ENCODE measurements around the gene BNIP1.

The BNIP1 gene

DNA sequence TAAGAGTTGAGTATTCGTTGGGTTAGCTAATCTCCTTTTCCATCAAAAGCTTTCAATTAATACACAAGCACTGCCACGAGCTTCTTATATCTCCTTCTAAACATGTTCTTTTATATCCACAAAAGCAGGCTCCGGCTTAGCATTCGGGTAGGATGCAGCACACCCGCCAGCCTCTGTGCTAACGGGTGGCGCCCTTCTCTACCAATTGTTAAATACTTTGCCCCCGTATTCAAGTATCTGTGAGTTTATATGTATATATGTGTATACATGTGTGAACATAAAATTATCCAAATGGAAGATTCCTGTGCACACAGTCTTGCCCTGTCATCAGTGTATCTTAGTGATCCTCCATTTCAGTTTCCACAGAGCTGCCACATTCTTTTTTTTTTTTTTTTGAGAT lies 27.8 kb downstream of the BNIP1 start:
- no peak for DNase-seq

DNA sequence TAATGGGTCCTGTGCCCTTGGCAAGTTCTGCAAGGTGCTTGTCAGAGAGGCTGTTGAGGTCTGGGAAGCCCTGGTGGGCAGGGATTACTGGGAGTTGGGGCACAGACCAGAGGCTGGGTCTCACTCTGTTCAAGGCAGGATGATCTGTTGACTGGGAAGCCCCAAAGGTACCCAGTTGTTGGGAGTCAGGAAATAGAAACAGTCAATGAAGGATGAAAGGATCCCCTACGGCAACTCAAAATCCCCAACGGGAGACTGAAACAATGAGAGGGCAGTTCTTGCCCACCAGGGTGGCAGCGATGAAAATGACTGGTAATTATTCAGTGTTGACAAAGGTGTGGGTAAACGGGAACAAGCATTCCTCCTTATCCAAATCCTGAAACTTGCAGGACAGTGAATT lies 31.2 kb downstream of the BNIP1 start:
- DNase-seq: no peak

DNA sequence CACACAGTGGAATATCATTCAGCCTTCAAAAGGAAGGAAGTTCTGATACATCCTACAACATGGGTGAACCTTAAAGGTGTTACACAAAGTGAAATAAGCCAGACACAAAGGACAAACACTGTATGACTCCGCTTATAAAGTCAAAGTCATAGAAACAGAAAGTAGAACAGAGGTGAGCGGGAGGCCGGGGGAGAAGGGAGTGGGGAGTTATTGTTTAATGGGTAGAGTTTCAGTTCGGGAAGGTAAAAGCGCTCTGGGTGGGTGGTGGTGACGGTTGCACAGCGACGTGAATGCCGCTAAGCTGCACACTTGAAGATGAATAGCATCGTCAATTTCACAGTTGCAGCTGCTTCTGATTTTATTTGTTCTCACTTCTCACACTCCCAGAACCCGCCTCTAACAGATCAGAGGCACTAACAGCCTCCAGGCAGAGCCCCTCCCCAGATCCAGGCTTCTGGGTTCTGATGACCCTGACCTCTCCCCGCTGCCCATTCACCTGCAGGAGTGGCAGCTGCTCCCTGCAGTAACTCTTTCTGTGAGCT lies 34.1 kb downstream of the BNIP1 start:
- DNase-seq: no peak

- no peak for DNase-seq
These were observed 36.0 kb downstream of the BNIP1 start for GRCh38 chr5:173180331-173180730.

DNA sequence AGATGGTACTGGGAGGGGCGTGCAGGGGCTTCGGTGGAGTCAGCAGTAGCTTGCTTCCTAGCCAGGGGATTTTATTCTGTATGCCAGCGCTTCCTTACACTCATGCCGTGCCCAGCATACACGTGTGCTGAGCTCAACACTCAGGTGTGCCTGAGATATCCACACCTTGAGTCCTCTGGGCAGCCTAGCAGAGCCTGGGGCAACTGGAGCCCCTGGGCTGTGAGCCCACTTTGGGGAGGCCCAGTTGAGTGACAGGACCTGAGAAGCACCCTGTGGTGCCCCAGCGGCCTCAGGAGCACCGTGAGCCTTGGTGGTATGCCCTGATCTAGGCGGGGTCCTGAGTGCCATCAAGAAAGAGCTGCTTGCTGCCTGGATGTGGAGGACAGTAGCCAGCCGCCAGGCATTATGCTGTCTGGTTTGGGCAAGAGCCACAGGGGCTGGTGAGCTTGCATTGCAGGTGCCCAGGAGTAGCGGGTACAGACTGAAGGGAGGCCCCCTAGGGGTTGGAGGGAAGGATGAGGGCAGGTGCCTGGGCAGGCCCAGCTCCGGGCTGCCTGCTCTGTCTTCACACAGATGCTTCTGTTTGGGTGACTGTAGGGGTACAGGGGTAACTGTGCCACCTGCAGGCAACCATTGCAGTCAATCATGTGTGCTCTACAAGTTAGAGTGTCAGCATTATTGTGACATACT lies 42.9 kb downstream of the BNIP1 start:
- no peak for DNase-seq

- no peak for DNase-seq
These were observed 43.9 kb downstream of the BNIP1 start for GRCh38 chr5:173188280-173188679.

DNA sequence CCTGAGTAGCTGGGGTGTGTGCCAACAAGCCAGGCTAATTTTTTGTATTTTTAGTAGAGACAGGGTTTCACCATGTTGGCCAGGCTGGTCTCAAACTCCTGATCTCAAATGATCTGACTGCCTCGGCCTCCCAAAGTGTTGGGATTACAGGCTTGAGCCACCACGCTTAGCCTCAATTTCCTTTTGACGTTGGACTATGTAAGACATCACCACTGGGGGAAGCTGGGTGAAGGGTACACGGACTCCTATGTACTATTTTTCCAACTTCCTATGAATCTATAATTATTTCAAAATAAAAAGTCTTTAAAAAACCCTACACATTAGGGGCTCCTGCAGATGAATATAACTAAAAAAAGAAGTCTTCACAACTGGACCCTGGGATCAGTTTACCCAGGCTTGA lies 46.7 kb downstream of the BNIP1 start:
- DNase-seq: no peak

DNA sequence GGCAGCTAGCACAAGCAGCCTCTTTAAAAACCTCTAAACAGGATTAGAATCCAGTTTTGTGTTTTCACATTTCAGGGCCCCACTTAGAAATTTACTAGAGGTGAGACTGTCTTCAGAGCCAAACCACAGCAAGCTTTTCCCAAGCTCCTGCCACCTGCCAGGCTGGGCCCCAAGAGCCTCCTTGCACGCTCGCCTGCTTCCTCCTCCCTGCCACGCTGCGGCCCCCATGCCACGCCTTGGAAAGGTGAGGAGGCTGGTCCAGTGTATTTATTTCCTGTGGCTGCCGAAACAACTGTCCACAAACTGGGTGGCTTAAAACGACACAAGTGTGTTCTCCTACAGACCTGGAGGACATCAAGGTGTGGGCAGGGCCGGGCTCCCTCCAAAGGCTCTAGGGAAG lies 47.2 kb downstream of the BNIP1 start:
- no peak for DNase-seq

DNA sequence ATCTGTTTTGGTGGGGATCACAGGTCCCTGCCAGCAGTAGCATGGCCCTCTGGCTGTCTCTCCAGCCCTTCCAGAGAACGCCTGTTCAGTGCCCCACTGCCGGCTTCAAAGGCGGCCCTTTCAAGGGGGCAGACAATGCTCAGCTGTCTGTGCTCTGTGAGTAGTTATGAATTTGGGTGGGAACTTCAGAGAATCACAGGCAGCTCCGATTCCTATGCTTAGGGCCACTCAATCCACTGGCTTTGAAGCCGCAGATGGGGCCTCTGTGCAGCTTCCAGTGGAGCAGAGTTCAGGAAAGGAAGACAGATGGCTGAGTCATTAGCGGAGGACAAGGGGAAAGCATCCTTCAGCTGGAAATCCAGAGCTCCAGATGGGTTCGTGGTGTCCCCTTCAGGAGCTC lies 48.2 kb downstream of the BNIP1 start:
- no peak for DNase-seq

DNA sequence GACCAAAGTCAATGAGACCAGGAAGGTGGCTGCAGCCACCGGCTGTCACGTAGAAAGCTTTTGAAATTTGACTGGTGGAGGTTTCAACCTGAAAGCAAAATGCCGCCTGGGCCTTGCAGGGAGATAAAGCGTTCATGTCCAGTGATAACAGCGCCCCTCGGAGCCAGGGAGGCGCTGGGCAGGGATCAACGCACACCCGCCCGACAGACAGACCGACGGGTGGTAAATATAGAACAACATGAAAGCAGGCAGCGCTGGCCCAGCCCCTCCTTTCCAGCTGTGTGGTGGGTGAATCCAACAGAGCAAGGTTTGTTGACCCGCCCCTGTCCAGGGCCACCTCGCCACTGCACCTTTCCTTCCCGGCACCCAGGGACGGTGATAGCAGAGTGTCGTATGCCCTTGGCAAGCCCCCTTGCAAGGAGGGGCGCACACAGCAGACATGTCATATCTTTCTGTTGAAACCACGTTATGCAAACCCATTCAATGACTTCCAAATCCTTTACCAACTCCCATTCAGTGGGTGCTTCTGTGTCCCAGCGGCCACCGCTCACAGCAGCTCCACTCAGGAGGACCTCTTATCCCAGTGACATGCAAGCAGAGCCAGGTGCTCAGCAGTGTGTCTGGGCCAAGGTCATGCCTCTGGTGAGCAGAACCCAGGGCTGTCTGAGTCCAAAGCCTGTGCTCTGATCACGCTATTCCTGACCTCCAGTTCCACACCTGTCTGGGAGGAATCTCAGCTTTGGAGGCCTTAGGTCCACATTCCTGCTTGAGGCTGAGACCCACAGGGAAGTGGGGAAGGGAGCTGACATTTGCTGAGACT lies 52.0 kb downstream of the BNIP1 start:
- no peak for DNase-seq

GRCh38 chr5:173197375-173197891 lies 53.1 kb downstream of the BNIP1 start:
- DNase-seq: no peak

- no peak for DNase-seq
These were observed 53.7 kb downstream of the BNIP1 start for GRCh38 chr5:173198049-173198448.

- no peak for DNase-seq
These were observed 56.0 kb downstream of the BNIP1 start for GRCh38 chr5:173200356-173200755.

GRCh38 chr5:173201636-173202265 lies 57.4 kb downstream of the BNIP1 start:
- no peak for DNase-seq

DNA sequence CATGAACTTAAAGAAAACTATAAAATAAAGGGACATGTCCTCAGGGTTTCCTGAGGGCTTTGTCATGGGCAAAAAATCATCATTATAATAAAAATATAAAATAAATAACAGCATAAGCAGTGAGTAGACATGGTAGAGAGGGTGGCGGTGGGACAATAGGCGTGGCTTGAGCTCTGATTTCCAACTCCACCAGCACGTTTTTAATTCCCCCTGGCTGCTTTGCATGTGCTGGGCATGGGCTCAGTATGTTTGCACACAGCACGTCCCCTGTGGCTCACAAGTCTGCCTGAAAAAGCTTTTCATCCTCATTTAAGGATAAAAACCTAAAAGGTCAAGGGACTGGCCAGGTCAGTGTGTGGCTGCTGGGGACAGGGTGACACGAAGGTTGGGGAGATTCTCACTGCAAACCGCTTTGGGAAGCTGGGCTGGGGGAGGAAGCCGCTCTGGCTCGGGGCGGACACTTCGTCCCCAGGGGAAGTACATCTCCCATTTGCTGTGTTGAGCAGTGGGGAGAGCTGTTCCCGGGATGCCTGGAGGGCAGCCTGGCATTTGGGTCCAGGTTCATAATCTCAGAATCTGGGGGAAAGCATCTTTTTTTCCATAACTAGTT lies 58.0 kb downstream of the BNIP1 start:
- no peak for DNase-seq

GRCh38 chr5:173204185-173204979 lies 60.1 kb downstream of the BNIP1 start:
- no peak for DNase-seq

- DNase-seq: no peak
These were observed 61.6 kb downstream of the BNIP1 start for GRCh38 chr5:173205916-173206315.

- no peak for DNase-seq
These were observed 64.0 kb downstream of the BNIP1 start for GRCh38 chr5:173208296-173208695.

DNA sequence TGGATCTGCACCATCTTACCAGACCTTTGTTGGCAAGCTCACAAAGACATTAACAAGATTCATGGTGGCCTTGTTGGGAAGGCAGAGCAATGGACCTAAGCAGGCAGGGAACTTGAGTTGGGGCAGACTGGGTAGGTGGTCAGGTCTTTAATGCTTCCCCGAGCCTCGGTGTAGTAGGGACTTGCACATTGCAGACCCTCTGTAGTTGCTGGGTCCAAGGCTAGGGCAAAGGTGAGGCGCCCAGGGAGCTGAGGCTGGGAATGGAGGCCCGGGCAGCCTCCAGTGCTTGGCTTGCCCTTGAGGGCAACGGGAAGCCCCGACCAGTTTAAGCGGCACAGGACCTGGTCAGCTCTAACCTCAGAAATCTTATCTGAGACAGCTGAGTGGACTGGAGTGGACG lies 66.5 kb downstream of the BNIP1 start:
- DNase-seq: no peak

DNA sequence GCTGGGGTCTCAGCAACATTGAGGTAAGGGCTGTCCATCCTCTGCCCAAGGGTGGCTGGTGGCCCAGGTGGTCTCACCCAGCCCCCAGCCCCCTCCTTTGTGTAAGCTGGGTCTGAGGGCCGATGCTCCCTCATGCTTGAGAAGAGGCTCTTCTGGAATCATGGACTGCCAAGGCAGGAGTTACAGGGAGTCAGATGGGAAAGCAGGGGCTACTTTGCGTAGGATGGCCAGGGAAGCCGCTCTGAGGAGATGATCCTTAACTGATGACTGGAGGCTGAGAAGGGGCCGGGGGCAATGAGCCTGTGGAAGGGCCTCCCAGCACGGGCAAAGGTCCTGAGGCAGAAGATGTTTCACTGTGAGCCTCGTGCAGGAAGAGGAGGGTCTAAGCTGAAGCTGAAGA lies 67.0 kb downstream of the BNIP1 start:
- no peak for DNase-seq

DNA sequence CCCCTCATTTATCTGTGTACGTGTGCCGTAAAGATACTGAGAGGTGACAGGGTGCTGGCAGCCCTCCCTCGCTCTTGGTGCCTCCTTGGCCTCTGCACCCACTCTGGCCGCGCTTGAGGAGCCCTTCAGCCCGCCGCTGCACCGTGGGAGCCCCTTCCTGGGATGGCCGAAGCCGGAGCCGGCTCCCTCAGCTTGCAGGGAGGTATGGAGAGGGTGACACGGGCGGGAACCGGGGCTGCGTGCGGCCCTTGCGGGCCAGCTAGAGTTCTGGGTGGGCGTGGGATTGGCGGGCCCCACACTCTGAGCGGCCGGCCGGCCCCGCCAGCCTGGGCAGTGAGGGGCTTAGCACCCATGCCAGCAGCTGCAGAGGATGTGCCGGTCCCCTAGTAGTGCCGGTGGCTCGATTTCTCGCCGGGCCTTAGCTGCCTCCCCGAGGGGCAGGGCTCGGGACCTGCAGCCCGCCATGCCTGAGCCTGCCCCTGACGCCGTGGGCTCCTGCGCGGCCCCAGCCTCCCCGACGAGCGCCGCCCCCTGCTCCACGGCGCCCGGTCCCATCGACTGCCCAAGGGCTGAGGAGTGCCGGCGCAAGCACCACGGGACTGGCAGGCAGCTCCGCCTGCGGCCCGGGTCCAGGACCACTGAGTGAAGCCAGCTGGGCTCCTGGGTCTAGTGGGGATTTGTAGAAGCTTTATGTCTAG lies 69.1 kb downstream of the BNIP1 start:
- DNase-seq: no peak
